GM18511 (cell line): ENCODE measurements around the gene EPS8L1.
"Not testable (repeated sequence)": the region's sequence is repeated elsewhere in the genome, so short reads cannot be mapped to it uniquely, and the experiment has no call there.

Source experiments
- ATAC-seq: cut with Tn5 transposase; IDR thresholded peaks from one replicate; pipeline ENCODE4 v1.9.1; 2021; ENCODE audit warnings: mild to moderate bottlenecking, moderate library complexity; ENCODE audit not compliant: unreplicated experiment

The EPS8L1 gene

DNA sequence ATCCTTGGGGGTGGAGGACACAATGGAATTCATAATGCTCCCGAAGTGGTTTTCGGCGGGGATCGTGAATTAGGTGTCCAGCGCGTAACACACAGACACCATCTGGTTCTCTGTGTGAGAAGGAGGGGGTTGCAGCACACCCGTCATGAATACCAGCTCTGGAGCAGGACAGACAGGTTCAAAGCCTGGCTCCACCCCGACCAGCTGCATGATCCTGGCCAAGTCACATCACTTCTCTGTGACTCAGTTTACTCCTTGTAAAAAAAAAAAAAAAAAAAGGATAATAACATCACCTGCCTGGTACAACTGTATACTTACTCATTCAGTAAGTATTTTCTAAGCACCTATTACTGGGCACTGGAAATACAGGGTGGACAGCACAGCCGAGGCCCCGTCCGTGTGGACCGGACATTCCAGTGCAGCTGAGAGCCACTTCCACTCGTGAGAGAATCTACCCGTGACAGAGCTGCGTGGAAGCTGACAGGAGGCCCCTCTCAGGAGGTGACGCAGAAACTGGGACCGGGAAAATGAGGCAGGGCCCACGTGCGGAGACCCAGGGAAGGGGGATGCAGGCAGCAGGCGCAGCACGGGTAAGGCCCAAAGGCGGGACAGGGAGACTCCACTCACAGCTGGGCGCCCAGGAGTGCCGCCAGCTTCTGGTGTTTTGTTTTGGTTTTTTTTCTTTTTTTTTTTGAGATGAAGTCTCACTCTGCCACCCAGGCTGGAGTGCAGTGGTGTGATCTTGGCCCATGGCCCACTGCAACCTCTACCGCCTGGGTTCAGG, 24.7 kb upstream of the EPS8L1 start:
- no peak for ATAC-seq

DNA sequence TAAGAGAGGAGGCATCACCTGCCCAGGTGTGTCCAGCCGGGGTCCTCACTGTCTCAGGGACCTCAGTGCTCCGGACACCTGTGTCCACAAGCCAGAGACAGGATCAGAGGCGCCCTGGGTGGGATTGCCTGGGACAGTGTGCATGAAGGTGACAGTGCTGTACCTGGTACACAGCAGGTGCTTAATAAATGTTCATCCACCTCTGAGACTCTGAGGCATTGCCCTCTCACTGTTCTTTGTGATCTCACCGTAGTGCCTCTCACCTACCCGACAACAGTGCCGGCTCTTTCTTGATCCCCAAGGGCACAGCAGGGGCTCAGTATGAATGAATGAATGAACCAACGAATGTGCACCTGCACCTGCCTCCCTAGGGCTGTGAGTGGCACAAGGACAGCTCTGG, 21.9 kb upstream of the EPS8L1 start:
- no peak for ATAC-seq

DNA sequence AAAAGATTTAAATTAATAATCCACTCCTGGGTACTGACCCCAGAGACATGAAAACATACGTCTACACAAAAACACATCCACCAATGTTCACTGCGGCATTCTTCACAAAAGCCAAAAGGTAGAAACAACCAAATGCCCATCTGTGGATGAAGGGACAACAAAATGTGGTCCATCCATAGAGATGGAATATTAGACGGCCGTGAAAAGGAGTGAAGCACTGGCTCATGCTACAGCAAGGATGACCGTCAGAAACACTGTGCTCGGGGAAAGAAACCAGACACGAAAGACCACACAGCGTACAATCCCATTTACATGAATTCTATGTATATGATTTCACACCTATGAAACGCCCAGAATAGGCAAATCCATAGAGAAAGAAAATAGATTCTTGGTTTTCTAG, 18.8 kb upstream of the EPS8L1 start:
- no peak for ATAC-seq

DNA sequence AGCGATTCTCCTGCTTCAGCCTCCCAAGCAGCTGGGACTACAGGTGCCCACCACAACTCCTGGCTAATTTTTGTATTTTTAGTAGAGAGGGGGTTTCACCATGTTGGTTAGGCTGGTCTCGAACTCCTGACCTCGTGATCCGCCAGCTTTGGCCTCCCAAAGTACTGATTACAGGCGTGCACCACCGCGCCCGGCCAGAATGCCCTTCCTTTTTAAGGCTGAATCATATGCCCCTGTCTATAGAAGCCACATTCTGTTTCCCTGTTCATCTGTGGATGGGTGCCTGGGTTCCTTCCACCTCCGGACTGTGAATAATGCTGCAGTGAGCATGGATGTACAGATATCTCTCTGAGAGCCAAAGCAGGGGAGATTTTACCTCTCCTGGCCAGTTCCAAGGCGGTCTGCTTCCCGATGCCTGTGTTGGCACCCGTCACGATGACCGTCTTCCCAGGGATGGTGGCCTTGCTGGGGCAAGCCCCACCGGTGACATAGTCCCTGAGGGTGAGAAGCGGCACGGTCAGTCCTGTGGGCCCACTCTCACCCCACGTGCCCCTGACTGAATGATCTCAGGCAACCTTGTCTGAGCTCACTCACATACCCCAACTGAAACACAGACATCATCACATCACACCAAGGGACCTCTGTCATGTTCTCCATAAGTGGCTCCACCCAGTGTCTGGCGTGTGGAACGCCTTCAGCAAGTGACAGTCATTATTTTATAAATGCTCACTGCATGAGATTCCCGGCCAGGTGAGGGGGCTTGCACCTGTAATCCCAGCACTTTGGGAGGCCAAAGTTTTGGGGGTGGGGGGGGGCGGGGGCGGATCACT, 16.7 kb upstream of the EPS8L1 start:
- no peak for ATAC-seq

DNA sequence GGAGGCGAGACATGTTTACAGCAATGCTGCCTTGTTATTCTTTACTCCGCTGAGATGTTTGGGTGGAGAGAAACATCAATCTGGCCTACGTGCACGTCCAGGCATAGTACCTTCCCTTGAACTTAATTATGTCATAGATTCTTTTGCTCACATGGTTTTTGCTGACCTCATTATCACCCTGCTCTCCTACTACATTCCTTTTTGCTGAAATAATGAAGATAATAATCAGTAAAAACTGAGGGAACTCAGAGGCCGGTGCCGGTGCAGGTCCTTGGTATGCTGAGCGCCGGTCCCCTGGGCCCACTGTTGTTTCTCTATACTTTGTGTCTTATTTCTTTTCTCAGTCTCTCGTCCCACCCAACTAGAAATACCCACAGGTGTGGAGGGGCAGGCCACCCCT, 15.4 kb upstream of the EPS8L1 start:
- not testable (repeated sequence) for ATAC-seq

DNA sequence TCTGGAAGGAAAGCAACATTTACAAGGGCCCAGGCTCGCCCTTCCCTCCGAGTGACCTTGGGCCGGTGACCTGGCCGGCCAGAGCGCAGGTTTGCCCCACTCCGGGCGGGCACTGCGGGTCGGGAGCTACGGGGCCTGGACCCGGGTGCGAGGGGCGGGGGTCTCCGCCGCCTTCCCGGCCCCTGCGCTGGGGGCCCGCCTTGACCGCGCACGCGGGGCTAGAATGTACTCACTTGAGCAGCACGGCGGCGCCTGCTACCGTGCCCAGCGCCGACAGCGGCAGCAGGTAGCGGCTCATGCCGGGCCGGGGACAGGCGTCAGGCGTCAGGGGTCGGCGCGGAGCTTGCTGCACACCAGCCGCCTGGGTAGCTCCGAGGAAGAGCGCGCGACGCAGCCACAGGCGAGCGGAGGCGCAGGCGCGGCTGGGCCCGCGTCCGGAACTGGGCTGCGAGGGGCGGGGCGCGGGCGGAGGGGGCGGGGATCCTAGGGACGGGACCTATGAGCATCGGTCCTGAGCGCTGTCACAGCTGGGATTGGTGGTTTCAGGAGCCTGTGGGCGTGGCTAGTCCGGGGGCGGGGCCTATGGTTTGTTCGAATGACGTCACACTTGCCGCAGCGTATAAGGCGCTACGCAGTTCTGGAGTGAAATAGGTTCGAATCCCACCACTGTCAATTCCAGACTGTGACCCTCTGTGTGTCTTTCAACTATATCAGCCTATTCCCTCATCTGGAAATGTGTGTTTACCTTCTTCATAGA, 12.8 kb upstream of the EPS8L1 start, which contains the start of gene RDH13:
TSS of gene RDH13 (minus strand) at position 414 of the 757 bp plus-strand sequence. CDS start at position 298, 116 bp downstream.
- peak; percentile 93 for ATAC-seq

DNA sequence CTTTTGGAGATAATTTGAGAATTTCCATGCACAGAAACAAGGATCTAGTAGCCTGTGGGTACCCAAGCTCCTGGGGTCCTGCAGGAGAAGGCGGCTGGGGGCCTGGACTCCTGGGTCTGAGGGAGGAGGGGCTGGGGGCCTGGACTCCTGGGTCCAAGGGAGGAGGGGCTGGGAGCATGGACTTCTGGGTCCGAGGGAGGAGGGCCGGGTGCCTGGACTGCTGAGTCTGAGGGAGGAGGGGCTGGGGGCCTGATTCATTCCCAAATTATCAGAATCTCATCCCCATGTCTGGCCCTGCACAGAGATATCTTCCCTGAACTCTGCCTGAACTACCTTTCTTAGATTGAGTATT, 12.2 kb upstream of the EPS8L1 start:
- ATAC-seq, result no peak

DNA sequence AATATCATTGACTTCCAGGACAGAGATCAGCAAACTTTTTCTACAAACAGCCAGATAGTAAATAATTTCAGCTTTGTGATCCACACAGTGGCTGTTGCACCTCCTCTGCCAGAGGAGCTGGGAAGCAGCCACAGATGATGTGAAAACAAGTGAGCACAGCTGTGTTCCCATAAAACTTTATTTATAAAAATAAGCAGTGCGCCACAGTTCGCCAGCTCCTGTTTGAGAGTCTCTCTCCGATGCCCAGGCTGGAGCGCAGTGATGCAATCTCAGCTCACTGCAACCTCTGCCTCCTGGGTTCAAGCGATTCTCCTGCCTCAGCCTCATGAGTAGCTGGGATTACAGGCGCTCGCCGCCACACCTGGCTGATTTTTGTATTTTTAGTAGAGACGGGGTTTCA, 10.2 kb upstream of the EPS8L1 start:
- ATAC-seq, result not testable (repeated sequence)

DNA sequence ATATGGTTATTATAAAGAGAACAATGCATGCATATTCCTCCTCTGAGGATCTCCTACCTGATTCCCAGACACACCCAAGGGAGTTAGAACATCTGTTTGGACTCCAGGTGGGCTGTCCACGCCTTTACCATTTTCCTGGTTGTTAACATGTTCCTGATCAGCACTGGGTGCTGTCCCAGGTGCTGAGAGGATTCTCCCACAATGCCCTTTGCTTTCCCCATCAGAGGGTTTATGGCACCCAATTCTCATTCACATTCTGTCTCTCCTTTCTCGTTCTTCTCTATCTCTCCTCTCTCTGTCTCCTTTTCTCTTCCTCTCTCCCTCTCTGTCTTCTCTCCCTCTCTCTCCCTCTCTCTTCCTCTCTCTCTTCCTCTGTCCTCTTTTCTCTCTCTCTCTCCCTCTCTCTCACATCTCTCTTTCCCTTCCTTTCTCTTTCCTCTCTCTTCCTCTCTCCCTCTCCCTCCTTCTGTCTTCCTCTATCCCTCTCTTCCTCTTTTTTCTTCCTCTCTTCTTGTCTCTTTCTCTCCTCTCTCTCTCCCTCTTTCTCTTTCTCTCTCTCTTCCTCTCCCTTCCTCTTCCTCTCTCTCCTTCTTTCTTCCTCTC, 9.5 kb upstream of the EPS8L1 start:
- ATAC-seq, result no peak

DNA sequence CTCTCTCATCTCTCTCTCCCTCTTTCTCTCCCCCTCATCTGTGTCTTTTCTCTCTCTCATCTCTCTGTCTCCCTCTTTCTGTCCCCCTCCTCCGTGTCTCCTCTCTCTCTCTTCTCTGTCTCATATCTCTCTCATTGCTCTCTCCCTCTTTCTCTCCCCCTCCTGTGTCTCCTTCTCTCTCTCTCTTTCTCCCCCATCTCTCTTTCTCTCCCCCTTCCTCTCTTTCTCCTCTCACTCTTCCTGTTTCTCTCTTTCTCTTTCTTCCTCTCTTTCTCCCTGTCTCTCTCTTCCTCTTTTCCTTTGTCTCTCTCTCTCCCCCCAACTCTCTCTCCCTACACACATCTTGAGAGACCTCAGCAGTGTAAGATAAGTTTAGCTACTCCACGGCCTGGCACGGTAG, 7.8 kb upstream of the EPS8L1 start:
- ATAC-seq, result no peak

DNA sequence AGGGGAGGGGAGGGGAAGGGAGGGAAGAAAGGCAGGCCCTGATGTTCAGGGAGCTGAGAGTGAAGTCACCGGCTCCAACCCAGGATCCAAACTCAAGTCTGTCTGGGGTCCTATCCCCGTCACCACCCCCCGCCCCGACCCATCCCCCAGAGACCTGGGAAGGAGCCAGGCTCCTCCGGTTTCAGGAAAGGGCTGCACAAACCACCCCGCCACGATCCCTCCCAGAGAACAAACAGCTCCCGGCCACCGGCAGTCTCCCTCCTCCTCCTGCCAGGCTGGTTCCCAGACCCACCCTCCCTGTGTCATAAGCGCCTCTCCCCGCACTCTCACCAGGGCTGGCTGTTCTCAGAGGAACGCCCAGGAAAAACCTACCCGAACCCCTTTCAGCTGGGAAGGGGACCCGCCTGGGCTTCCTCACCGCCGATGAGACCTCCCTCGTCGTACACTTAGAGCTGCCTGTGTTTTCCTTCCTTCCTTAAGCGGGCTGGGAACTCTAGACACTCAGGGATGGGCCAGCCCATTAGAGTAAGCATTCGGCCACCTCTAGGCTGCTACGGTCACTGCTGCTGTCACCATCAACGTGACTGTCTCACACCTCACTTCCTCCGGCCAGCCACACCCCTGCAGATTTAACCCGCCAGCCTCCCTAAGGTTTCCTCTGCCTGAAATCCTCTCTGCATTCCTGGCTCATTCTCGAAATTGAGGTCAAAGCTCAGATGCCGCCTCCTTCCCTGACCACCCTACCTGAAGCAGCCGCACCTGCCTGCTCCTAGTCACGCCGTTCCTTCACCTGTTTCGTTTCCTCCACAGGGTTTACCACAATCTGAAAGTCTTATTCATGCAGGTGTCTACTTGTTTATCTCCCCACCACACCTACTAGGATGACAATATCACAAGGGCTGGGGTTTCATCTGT, 6.5 kb upstream of the EPS8L1 start:
- no peak for ATAC-seq

DNA sequence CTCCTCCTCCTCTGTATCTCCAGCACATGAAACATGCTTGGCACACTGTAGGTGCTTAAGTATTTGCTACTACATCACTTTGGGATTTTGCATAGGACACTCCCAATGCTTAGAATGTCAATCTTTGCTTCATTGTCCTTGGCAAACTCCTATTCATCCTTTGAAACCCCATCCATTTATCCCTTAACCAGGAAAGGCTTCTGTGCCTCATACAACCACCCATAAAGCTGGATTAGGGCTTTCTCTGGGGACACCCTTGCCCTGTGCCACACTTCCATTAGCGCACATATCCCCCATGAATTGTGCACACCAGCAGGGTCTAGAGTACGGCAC, 5.8 kb upstream of the EPS8L1 start:
- ATAC-seq, result no peak

DNA sequence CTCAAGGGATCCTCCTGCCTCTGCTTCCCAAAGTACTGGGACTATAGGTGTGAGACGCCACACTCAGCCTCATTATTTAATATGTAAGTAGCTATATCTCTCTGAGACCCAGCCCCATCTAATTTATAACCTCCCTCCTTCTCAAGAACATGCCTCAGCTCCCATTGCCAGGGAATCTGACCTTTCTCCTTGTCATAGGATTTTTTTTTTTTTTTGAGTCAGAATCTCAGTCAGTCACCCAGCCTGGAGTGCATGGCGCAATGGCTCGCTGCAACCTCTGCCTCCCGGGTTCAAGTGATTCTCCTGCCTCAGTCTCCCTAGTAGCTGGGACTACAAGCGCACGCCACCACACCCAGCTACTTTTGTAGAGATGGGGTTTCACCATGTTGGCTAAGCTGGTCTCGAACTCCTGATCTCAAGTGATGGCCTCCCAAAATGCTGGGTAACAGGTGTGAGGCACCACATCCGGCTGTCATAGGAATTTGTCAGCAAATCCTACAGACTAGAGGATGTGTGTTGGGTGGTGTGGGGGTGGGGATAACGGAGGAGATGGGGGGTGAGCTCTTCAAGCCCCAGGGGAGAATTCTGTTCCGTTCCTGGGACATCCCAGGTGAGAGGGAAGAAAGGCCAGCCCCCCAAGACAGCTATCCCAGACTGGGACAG, 5.1 kb upstream of the EPS8L1 start:
- ATAC-seq, result no peak

DNA sequence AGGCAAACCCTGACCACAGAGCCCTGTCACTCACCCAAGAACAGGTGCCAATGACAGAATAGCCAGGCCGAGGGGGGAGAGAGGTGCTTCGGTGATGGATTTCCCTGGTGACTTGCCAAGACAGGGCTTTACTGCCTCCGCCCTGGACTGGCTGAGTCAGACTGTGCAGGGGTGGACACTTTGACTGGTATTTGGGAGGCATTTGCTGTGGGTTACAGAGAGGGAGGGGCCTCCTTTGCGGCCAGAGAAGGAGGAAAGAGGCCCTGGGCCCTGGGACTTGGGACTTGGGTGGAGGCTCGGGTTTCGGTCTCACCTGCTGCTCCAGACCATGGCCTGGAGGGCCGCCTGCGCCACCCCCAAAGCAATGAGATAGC, 4.6 kb upstream of the EPS8L1 start:
- no peak for ATAC-seq

DNA sequence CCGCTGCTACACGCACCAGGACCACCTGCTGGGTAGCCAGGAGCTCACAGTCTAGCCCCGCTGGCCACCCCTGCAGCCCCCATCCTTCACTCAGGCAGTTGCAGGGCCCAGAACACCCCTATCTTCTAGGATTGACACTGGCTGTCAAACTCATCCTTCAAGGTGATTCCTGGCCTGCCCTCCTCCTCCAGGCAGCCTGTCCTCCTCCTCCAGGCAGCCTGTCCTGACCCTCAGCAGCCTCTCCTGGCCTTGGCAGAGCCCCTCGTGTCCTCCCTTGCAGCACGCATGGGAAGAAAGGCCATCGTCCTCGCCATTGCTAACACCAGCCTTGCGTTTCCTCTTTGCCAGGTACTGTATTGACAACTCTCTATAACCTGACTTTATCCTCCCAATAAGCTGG, 3.8 kb upstream of the EPS8L1 start:
- ATAC-seq, result no peak

DNA sequence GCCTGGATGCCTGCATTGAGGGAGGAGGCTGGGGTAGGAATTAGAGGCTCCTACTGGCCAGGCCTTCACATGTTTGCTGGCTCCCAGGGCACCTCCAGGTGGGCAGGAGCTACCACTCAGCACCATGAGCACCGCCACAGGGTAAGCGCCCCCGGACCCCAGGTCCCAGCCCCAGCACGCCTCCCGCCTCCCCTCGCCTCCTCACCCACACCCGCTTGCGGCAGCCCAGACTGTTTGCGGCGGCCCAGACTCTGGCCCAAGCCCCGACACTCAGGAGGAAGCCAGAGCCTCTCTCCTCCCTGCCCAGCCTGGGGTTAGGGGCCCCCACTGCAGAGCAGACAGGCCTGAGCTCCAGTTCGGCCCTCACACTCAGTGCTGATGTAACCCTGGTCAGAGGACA, 652 bp downstream of the EPS8L1 start:
- no peak for ATAC-seq

DNA sequence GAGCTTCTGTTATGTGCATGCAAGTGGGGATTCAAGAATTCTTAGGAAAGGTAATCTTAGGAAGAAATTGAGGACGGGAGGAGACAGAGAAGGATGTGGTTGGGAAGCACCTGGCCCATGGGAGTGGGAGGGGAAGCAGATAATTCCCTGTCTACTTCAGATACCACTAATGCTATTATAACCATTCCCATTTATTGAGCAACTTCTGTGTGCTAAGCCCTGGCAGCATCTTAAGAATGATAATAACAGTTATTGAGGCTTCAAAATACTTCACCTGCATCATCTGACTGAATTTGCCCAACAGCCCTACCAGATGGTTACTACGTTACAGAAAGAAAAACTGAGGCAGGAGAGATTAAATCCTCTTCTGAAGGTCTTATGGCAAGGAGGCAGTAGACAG, 1.4 kb downstream of the EPS8L1 start:
- ATAC-seq, result no peak

DNA sequence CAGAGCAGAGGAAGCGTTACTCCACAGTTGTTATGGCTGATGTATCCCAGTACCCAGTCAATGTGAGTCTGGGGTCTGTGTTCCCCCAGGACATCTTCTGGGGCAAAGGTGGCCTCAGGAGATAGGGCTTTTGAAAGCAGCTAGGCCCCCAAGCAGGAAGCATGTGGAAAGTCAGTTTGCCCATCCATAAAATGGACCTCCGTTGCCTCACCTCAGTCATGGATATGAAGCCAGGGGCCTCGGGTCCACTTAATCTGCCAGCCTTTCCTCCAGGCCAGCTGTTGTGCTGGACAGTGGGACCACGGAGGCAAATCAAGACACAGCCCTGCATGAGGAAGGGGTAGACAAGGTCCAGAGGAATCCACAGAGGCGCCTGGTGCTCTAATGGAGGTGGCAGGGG, 3.3 kb downstream of the EPS8L1 start:
- no peak for ATAC-seq

DNA sequence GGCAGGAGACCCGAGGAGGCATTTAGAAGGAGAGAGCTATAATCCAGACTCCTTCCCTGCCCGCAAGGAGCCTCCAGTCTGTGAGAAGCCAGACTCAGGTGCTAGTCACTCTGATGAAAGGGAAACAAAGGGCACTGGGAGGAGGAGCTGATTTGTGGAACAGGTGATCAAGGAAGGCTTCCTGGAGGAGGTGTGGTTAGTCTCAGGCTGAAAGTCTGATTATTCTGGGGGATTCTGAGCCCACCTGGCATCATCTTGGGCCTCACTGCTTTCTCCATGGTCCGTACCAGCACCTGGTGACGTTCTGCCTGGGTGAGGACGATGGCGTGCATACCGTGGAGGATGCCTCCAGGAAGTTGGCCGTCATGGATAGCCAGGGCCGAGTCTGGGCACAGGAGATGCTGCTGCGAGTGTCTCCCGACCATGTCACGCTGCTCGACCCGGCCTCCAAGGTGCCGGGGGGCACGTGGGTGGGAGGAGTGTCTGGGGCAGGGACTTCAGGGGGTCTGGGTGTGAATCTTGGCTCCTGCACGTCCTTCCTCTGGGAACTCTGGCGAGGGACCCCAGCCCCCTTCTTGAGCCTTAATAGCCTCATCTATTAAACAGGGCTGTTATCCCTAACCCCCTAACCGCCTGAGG, 3.9 kb downstream of the EPS8L1 start:
- ATAC-seq, result no peak
